NCI-H2227 (cell line): ENCODE results near the gene ATRAID.
A peak's percentile ranks its signal among the peaks of the same experiment; 100 is the strongest.
"Not testable (repeated sequence)": the region's sequence is repeated elsewhere in the genome, so short reads cannot be mapped to it uniquely, and the experiment has no call there.

Experiments used
- DNase-seq: peaks from one replicate; lab custom pipeline; 2025; ENCODE audit not compliant: unreplicated experiment; lab: John Stamatoyannopoulos, UW

ATRAID gene

DNA sequence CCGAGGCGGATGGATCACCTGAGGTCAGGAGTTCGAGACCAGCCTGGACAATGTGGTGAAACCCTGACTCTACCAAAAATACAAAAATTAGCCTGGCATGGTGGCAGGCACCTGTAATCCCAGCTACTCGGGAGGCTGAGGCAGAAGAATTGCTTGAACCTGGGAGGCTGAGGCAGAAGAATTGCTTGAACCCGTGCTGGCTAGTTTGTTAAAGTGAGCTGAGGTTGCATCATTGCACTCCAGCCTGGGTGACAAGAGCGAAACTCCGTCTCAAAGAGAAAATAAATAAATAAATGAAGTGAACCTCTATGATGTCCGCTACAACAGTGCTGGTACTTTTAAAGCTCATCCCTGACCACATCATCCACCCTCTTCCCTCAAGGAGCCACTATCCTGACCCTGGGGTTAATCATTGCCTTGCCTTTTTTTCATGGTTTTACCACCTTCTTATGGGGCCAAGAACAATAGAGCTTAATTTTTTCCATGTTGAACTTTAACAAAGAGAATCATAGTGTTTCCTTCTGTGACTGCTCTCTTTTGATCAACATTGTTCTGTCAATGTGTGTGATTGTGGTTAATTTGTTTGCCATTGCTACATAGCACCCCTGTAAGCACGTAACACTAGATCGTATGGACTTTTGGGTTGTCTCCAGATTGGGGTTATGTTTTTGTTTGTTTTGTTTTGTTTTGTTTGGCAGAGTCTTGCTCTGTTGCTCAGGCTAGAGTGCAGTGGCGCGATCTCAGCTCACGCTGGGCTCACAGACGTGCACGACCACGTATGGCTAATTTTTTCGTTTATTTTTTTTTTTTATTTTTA, 17.1 kb upstream of the ATRAID start:
- no peak for DNase-seq

DNA sequence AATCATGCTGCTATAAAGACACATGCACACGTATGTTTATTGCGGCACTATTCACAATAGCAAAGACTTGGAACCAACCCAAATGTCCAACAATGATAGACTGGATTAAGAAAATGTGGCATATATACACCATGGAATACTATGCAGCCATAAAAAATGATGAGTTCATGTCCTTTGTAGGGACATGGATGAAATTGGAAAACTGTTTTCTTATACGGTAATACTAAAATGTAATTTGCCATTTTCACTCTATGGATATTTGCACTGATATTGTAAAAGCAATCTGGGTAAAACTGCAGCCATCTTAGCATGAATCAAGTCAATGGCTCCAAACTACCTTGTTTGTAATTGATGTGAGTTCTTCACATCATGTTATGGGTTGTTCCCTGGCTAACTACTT, 16.0 kb upstream of the ATRAID start:
- not testable (repeated sequence) for DNase-seq

DNA sequence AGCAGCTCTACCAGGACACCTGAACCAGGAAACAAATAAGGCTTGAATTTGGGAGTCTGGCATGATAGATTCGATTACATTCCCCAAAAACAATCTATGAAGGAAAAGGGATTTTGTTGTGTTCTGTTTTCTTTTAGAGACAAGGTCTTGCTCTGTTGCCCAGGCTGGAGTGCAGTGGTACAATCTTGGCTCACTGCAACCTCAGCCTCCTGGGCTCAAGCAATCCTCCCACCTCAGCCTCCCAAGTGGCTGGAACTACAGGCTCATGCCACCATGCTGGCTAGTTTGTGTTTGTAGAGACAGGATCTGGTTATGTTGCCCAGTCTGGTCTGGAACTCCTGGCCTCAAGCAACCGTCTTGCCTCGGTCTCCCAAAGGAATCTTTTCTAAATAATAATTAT, 13.8 kb upstream of the ATRAID start:
- not testable (repeated sequence) for DNase-seq

DNA sequence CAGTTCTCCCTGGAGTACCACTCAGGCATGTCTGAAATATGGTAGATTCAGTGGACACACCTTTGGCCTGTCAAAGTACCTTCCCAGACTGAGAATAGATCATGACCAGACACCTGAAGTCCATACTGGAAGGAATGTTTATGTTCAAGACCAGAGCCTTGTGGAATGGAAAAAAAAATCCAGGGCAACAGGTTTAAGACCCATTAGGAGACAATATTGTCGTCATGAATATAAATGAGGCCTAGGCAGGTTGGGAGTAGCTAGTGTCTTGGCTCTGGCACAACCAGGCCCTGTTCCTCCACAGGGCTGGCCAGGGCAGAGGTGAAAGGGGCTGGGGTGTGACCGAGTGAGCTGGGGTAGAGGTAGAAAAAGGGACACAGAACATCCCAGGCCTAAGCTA, 13.2 kb upstream of the ATRAID start:
- no peak for DNase-seq

DNA sequence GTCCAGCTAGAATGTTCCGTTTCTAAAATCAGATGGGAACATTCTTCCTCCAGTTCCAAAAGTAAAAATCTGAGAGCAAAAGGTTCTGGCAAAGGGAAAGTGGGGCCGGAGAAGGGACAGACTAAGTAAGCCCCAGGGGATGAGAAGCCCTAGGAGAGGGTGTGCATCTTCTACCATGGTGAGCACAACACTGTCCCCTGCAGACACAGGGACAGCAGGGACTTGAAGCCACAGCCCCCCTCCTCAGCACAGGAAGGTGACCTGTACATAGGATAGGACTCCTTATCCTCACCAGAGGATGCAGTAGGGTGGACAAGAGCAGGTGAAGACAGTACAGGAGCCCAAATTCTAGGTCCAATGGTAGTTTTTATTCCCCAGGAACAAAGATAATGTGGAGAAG, 12.6 kb upstream of the ATRAID start:
- no peak for DNase-seq

DNA sequence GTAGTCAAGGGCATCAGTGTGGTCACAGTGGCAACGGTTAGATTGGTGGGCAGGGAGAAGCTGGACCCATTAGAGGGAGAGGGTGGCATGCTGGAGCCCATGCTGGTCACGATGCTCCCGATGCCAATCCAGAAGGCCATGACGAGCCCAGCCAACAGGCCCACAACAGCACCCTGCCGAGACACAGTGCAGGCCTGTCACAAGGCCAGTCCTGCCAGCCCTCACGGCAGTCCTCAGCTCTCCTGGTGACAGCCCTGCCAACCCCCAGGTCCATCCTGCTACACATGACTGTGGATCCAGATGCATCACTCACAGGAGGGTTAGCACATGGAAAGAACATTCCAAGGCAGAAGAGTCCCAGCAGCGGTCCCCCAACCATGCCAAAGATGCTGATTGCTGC, 10.2 kb upstream of the ATRAID start:
- DNase-seq: no peak

DNA sequence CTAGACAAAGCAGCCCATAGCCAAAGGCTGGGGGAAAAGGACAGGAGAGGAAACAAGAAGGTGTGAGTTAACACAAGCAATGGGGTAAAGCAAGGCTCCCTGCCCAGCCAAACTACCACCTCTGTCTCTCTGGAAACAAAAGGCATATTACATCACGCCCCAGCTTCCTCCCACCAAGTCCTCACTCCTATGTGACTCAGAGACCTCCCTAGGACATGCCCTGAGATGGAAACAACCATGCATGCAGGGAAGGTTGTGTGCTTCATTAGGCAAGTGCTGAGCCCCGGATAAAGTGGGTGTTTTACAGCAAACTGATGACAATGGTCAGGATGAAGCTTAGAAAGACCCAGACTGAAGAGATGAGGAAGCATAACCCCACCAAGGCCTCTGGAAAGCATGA, 9.0 kb upstream of the ATRAID start:
- no peak for DNase-seq

DNA sequence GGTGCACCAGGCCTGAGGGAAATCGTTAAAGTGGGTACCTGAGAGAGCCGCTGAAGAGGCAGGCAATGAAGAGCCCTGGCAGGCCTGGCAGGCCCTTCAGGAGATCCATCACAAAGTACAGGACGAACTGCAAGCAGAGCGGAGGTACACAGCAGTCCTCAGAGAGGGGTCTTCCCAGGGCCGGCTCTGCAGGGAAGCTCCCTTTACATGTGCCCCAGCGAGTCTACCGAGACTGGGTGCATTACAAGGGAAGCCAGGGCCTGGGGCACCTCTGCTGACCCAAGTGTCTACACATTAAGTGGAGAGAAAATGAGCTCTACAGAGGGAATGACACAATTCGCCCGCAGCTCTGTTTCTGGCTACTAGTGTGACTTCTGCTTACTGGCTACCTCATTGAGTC, 8.1 kb upstream of the ATRAID start:
- no peak for DNase-seq

DNA sequence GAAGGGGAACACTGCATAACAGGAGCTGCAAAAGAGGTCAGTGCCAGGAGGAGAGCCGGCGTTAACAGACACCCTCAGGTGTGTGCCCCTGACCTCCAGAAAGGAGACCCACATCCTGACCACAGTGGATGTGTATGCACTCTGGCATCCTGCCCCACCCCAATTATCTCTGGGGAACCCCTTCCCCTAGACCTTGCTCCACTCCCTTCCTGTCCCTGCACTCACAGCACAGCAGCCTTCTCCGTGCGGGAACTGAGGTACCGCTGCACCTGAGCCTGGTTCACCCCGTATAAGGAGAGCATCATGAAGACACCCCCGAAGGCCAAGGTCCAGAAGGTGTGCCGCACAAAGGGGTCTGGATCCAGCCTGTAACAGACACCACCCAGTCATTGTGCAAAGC, 7.3 kb upstream of the ATRAID start:
- DNase-seq: no peak

DNA sequence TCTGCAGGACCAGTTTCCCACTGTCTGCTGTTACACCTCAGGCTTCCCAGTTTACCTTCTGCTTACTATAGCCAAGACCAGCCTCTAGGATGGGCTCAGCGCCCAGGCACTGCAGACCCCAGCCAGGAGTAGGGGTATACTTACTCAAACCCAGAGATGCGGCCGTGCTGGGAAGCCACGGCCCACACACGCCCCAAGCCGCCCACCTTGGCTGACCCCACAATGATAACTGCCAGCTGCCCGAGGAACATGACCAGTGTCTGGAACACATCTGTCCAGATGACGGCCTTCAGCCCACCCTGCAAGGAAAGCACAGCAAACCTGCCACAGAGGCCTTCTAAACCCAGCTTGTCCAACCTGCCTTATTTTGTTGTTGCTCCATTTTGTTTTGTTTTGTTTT, 6.6 kb upstream of the ATRAID start:
- no peak for DNase-seq

DNA sequence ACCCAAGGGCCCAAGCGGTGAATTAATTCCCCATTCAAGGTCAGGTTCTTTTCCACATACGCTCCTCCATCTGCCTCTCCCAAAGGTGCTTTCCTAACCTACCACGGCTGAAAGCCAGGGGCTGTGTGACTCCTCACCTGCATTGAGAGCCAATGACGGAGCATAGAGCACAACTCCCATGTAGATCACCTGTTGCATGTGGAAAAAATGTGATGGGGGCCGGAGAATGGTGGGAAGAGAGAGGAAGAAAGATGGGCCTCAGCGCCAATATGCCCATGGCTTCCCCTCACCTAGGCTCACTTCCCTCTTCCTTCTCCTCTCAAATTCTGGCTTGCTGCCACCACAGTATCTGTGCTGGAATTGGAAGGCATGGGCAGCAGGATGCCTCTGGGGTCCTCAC, 5.5 kb upstream of the ATRAID start:
- no peak for DNase-seq

DNA sequence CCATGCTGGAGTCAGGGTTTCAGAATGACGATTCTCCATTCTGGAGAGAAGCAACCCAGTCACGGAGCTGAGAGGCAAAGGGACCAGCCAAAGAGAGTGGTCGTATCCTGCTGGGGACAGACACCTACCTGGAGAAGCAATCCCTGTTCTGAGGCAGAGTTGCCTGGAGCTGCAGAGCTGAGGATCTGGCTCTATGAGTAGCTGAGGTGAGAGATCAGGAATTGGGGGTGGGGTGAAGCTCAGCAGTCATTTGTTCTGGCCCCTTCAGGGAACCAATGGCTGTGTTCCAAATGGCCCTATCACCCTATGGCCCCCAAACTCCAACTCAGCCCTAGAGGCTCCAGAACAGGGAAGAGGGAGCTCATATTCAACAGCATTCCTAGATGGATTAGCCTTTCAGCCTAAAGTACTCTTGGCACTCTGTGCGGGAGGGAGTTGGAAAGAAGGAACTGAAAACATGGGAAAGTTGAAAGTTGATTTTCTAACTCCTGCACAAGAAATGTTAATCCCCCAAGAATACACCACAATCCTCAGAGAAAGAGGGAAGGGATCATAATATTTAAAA, 3.3 kb upstream of the ATRAID start:
- DNase-seq: no peak

DNA sequence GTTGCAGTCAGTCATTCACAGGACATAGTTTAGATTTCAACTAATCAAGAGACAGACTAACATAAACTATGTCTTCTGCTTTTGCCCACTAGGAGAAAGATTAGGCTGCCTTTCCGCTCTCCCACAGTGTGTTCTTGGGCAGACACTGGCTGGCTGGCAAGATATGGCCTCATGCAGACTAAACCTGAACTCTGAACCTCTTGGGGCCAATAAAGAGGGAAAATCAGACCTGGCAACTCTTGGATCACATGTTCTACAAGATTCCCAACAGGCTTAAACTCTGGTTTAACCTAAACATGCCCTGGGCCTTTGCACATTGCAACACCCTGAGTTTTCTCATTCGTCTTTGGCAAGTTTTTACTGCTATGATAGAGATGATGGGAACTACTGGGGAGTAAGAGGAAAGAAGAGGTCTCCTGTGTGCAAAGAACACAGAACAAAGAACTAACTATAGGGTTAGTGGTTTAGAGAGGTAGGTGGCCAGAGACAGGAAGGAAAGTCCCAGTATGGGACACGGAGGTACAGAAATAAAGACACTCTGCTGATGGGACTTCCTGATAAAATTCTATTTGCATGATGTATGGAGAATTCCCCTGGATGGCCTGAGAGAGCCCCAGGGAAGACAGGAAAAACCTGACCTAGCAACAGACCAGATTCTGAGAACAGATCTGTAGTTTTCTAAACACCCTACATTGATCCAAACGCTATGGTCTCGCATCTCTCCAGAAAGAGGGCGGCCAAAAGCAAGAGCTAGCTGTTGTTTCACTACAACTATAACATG, 2.0 kb upstream of the ATRAID start:
- no peak for DNase-seq

DNA sequence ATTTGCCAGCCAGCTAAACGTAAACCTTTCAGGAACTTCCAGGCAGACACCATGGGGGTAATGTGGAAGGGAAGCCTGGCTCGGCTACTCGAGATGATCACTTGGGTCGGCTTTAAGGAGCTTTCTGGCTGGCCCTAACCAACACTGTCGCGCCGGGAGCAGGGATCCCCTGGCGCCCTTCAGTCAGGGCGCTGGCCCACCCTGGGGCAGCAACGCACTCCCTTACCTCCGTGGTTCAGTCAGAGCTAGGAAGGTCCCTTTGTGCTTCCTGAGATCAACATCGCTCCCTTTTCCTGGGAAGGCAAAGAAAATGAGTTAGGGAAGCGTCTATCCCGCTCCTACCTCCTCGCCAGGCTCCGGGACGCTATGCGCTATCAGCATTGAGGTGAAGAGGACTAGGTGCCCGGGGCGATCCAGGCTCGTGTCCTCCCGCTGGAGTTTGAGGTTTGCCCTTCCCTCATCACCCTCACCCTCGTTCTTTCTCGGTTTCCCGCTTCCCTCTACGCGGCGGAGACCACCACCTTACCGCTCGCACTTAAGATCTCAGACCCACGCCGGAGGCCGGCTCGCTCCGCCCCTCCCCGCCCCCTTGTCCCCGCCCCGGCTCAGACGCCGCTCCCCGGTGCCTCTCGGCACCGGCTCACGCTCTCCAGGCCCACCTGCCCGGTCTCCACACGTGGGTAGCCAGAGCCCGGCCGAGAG, 449 bp upstream of the ATRAID start:
- DNase-seq: no peak

DNA sequence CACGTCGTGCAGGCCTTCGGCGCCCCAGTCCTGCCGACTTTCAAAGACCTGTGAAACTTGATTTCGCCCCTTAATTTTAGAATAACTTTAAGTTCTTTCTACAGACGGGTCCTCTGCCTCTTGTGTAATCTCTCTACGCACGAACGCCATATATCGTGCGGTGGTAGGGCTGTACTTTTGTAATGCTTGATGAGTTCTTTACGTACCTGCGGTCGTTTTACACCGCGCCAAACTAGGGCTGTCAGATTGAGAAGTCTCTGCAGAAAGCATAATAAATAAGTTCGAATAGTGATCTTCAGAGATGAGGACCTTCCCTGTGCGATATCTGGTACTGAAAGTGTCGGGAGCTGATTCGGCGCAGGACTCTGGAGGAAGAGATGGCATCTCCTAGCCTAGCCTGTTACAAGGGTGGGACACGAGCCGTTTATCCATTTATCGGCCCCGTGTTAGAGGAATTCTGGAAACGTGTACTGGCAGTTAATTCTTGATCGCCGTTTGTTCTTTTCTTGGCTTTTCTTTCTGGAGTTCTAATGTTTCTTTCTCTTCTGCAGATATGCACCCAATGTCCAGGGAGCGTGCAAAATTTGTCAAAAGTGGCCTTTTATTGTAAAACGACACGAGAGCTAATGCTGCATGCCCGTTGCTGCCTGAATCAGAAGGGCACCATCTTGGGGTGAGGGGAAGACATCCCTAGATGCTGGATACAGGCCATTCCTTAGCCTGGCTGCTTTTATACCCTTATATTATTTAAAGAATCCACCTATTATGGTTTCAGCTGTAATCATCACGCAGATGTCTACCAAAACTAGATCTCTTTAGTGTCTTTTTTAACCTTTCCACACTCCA, 1.0 kb downstream of the ATRAID start:
- peak; percentile 67 for DNase-seq

DNA sequence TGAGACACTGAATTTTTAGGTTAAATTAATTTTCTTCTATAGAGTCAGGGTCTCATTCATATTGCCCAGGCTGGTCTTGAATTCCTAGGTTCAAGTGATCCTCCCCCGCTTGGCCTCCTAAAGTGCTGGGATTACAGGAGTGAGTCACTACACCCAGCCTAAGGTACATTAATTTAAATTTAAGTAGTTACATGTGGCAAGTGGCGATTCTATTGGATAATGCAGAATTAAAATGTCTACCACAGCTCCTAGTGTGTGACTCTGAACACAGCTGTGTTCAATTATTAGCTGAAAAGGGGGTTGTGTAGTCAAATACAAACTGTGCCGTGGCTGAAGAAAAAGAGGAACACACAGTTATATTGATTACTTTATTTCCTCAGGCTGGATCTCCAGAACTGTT, 3.1 kb downstream of the ATRAID start:
- no peak for DNase-seq

DNA sequence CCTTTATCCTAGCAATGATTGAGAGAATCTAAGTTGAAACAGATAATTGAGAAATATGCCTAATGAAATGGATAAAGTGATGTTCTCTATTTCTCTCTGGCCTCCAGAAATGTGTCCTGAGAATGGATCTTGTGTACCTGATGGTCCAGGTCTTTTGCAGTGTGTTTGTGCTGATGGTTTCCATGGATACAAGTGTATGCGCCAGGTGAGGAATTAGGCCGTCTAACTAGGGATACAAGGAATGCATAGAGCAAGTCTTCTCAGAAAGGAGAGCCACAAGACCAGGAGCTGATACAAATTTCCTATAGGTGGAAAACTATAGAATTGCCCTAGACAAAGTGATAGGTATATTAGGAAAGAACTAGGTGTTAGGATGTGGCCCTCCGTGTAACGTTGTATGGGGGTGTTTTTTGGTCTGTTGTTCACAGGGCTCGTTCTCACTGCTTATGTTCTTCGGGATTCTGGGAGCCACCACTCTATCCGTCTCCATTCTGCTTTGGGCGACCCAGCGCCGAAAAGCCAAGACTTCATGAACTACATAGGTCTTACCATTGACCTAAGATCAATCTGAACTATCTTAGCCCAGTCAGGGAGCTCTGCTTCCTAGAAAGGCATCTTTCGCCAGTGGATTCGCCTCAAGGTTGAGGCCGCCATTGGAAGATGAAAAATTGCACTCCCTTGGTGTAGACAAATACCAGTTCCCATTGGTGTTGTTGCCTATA, 4.7 kb downstream of the ATRAID start:
- DNase-seq: peak; percentile 11

DNA sequence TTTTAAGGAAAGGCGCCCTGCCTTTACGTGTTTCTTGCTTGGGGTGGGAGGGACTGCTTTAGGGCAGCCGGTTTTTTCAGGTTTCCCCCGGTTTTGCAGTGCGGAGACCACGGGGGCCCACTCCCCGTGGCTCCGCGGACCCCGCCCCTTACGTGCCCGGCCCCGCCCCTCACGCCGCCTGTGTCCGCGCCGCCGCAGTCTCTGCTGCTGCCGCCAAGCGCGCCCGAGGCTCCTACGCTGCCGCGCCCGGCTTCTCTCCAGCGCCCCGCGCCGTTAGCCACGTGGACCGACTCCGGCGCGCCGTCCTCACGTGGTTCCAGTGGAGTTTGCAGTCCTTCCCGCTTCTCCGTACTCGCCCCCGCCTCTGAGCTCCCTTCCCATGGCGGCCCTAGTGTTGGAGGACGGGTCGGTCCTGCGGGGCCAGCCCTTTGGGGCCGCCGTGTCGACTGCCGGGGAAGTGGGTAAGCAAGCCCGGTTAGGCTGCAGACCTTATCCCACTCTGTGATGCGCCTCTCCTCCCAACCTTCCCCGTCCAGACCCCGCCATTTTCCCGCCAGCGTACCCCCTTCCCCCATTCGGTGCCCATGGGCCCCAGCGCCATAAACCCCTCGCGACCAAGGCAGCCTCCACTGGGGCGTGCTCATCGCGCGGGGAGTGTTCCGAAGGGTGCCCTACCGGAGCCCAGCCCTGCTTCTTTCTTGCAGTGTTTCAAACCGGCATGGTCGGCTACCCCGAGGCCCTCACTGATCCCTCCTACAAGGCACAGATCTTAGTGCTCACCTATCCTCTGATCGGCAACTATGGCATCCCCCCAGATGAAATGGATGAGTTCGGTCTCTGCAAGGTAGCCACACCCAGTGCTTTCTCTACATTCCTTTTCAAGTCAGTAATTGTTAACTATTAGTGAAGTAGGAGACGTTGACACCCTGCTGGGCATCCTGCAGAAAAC, 5.6 kb downstream of the ATRAID start, which contains the start of gene CAD:
Gene CAD (plus strand): TSS at position 197 of the 949 bp plus-strand sequence. CDS start 183 bp downstream, at position 380.
- DNase-seq: peak; percentile 95

DNA sequence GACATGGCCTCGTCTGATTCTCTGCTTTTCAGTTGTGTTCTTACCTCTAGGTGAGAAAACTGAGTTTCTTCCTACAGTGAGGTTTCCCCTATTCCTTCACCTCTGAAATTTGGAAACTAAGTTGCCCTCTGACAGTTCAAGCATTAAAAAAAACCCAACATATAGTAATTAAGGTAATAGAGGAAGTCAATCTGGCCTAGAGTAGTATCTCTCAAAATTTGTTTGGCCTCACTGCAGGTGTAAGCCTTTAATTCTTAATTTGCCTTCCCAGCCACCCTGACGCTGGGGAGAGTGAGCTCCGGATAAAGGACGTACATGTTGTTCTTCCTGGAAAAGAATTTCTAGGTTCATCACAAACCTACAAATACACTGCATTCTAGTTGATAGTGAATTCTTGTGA, 6.8 kb downstream of the ATRAID start:
- no peak for DNase-seq
